HG02970 (cell line): ENCODE results near the gene CERS5.

Experiments
- ATAC-seq: cut with Tn5 transposase; IDR thresholded peaks from one replicate; pipeline ENCODE4 v1.9.1; 2021; ENCODE audit warnings: mild to moderate bottlenecking, moderate library complexity, moderate number of reproducible peaks; ENCODE audit not compliant: unreplicated experiment, low FRiP score

The CERS5 gene

DNA sequence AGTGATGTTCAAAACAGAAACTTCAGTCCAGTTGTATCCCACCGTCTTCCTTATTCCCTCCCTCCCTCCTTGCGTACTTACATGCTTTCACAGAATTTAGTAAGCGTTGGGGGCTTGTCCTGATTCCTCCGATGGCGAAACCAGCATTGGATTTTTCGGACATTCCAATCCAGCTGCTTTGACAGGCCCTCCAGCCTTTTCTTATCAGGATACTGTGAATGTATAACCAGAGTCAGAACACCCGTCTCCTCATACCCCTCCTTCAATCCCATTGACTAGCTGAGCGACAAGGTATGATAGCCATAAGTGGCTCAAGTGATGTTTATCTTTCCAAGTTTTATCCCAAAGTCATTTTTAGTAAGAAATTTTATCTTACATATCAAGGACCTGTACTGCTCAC, 24.2 kb downstream of the CERS5 start:
- no peak for ATAC-seq

DNA sequence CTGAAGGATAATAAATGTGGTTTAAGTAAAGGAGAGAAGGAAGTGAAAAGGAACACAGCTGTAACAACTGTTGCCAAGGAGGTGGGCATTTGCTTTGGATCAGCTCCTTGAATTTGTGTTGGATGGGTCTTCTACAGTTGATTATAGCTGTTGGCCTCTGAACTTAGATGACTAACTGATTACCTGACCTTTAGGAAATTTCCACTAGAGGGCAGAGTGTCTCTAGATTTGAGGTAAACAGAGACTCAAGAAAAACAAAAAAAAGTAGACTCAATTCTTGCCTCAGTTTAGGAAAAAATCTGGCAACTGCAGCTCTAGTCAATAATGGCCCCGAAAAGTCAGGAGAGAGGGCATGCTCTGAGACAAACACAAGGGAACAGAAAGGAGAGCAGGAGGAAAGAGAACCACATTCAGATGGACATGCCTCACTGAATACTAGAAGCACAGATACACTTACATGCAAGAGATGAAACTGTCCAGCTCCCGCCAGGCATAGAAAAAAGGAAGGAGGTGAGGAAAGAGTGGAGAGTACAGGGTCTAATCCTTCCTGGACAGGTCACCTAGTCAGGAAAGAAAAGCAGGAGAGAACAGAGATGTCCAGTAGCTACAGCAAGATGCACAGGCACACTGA, 34.5 kb downstream of the CERS5 start:
- no peak for ATAC-seq

DNA sequence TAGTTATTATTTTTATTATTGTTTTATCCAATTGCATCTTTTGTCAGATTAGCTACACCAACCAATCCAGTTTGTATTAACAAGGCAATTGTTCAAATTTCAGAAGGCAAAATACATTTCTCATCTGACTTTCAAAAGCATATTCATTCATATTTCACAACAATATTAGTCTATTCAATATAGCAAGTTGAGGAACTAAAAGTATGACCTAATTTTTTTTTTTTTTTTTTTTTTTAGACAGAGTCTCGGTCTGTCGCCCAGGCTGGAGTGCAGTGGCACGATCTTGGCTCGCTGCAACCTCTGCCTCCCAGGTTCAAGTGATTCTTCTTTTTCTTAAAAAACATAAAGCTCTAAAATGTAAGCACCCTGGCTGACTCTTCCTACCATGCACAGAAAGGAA, 37.9 kb downstream of the CERS5 start:
- ATAC-seq, result no peak

DNA sequence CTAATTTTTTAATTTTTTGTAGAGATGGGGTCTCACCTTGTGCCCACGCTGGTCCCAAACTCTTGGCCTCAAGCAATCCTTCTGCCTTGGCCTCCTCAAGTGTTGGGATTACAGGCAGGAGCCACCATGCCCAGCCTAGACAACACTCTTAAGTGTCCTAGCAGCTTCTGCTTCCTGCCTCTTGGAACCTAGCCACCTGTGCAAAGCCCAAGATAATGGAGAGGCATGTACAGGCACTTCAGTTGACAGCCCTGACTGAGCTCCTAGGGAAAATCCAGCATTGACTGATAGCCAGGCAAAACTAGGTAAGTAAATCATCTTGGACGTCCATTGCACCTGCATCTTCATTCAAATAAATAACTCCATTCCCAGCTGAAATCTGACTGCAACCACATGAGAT, 39.6 kb downstream of the CERS5 start:
- no peak for ATAC-seq

DNA sequence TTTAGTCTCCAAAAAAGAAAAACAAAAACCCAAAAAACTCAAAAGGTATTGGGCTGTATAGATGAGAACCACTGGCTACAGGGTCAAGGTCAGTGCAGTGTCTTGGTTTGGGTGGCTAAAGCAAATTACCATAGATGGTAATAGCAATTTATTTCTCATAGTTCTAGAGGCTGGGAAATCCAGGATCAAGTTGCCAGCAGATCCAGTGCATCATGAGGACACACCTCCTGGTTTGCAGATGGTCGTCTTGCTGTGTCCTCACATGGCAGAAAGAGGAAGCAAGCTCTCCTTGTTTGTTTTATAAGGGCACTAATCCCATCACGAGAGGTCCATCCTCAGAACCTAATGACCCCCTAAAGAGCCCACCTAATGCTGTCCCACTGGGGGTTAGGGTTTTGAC, 44.0 kb downstream of the CERS5 start:
- ATAC-seq, result no peak

DNA sequence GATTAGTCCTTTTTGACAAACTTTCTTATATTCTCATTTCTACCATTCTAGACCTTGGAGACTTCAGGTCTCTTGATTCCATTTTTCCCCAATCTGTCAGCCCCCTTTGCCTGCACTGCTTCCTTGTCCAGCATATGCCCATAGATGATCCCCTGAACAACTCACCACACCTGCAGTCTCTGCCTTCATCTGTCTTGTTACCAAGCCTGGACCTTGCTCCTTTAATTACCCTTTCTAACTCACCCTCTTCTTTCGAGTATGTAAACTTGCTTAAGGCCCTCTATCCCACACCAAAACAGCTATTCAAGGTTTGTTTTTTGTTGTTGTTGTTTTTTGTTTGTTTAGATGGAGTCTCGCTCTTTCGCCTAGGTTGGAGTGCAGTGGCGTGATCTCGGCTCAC, 45.5 kb downstream of the CERS5 start:
- ATAC-seq, result no peak

DNA sequence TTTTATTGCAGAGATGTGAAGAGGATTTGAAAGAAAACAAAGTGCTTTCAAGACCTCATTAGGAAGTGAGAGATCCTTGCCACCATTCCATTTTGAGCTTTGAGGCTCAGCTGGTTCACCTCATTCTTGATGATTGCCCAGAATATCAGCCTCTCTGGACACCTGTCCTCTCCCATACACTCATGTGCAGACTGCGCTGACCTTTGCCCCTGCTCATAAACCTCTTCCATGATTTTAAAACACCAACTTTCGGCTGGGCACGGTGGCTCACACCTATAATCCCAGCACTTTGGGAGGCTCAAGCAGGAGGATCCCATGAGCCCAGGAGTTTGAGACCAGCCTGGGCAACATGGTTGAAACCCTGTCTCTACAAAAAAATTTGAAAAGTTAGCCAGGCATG, 46.2 kb downstream of the CERS5 start:
- no peak for ATAC-seq

DNA sequence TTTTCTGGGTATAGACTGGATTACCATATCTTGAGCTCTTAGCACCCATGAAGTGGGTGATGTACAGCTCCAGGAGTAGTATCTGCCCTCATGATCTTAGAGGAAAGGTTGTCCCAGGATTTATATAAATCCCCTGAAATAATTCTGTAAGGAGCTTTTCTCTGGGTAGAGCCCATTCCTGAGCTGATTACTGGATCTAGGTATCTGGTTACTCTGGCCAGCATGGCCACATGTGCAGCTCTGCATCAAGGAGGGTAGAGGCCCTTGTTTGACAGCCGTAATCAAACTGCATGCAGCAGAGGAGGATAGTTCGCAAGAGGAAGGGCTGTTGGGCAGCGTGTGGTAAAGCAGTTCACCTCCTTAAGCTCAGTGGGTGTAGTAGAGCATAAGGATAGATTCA, 46.6 kb downstream of the CERS5 start:
- no peak for ATAC-seq

DNA sequence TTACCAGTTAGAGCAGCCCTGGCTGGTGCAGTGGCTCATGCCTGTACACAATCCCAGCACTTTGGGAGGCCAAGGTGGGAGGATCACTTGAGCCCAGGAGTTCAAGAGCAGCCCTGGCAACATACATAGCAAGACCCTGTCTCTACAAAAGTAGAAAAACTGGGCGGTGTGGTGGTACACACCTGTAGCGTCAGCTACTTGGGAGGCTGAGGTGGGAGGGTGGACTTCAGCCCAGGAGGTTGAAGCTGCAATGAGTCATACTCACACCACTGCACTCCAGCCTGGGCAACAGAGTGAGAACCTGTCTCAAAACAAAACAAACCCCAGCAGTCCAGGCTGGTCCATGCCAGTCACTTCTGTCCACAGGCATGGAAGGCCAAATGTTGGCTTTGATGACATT, 47.8 kb downstream of the CERS5 start:
- ATAC-seq, result no peak

DNA sequence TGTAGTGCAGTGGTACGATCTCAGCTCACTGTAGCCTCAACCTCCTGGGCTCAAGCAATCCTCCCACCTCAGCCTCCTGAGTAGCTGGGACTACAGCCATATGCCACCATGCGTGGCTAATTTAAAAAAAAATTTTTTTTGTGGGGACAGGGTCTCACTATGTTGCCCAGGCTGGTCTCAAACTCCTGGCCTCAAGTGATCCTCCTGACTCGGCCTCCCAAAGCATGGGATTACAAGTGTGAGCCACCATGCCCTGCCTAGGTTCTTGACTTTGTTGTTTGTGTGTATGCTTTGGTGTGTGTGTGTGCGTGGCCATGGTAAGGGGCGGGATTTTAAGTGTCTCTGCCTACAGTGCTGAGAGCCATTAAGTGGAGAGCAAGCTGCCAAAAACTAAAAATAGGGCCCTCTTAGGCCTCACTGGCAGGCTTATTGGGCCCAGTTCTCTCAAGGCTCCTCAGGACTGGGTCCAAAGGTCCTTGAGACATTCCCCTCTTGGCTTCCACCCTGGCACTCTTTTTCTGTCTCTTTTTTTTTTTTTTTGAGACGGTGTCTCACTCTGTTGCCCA, 50.0 kb downstream of the CERS5 start:
- ATAC-seq, result no peak

DNA sequence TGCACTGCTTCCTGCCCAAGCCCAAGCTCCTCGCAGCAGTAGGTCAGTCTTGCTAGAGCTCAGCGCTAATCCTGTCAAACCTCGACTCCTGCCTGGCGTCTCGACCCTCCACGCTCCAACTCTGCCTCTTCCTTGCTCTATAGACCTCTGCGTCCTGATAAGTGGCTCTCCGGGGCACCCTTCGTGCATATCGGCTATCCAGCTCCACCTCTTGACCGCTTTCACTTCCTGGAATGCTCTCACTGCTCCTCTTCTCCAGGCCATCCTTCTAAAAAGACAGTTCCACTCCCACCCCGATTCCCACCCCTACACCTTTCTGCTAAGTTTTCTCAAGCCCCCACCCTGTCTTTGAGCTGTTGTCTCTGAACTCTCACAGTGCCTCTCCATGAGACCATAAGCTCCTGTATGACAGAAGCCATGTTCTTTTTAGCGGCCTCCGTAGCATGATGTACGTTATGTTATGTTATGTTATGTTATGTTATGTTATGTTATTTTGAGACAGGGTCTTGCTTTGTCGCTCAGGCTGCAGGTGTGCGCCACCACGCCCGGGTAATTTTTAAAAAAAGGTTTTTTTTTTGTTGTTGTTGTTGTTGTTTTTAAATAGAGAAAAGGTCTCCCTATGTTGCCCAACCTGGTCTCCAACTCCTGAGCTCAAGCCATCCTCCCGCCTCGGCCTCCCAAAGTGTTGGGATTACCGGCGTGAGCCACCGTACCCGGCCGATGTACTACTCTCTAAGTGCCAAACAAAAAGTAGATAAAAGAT, 54.5 kb downstream of the CERS5 start:
- no peak for ATAC-seq

DNA sequence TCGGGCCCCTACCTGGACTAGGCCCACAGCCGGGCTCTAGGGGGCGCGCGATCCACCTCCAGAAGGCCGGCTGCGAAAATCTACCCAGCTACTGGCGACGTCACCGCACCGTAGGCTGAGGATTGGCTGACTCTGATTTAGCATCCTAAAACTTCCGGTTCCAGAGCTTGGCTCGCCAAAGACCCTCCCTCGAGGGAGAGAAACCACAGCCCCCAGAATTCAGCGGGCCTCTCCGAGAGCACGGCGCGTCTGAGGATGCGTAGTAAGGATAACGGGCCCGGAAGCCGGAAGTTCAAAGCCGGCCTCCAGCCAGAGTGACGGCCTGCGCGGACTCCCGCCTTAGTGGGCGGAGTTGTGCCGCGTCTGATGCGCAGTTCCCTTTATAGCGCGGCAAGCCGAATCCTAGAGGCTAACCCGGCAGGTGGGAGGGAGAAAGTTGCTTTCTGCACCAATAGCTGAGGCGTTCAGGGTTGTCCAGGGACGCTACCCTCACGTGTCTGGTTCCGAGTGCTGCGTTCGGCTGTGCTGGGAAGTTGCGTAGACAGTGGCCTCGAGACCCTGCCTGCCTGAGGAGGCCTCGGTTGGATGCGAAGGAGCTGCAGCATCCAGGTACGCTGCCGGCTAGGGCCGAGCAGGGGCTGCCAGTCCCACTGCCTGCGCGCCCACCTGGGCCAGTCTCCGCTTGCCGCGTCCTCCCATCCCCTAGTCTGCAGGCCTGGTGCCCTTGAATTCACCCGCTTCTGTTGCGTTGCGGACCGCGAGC, 55.3 kb downstream of the CERS5 start, which contains the start of gene COX14:
TSS of gene COX14 (plus strand) at position 544 of the 763 bp plus-strand sequence. CDS start 7,808 bp downstream, outside the sequence.
- peak; percentile 86 for ATAC-seq

DNA sequence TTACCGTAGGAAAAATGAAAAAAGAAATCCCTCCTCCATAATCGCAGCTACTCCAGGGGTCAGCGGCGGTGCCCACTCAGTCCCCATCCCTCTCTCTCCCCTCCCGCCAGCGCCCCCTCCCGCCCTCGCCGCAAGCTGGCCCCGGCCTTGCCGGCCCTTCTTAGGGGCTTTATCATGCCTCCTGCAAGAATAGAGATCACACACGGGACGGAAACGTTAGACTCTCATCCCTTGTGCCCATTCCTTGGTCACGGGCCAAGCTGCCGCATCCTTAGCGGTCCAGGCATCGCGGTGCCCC, 55.8 kb downstream of the CERS5 start:
- peak; percentile 2 for ATAC-seq

DNA sequence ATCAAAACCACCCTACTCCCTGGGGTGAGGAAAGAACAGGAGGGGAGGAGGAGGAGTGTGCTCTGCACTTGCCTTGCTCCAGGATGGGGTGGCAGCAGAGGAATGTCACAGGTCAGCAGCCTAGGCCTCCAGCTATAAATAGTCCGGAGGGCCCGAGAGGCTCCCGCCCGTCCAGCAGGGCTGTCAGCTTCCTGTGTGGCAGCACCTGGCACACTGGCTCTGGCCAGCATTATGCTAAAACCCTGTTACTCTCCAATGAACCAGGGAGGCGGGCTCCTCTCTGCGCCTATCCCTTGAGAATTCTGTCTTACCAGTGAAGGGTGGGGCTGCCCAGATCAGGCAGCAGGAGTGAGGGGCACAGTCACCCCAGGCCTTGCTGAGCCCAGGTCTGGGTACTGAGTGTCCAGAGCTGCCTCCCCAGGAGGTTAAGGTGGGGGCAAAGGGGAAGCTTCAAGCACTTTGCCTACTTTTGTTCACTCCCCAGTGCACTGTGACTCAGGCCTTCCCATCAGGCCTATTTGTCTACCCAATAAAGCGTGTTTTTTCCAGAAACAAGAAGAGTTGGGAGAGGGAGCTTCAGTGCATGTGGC, 56.3 kb downstream of the CERS5 start:
- no peak for ATAC-seq

DNA sequence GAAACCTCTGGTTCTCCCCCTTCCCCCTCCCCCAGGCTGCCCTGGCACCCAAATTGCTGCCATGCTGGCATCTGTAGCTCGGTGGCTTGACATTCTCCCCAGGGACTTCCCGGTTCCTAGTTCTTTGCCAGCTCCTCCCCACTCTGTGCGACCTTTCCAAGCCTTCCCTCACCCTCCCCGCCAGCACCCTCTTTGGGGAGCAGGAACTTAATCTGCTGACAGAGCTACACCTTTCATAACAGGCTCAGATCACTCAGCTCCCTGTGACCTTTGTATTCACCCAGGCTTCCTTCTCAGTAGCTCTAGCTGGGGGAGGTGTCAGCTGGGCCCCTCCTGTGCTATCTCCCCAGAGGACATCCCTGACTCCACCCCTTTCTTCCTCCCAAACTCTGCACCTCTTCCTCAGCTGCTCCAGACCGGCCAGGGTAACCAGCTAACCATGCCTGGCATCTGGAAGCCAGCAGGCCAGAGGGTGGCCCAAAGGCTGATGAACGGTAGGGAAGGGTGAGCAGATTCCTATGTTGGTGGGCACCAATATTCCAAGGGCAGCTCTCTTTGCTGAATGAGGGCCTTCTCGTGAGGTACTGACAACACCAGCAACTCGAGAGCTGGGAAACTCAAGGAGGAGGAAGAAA, 56.9 kb downstream of the CERS5 start:
- no peak for ATAC-seq

DNA sequence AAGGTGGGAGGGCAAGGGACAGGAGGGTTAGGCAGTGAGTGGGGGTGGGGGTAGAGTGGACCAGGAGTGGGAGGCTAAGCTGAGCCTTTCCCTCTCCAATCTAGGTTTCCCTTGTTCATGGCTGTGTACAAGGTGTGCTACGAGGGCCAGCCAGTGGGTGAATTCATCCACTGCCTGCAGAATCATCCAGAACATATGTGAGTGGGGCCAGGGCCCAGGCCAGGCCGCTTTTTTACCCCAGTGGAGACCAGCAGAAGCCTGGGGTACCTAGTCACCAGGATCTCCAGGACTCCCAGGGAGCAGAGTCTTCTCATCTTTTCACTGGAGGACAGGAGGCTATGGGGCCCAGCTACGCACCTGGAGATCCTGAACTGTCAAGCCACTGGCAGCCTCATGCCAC, 57.9 kb downstream of the CERS5 start:
- ATAC-seq, result no peak

DNA sequence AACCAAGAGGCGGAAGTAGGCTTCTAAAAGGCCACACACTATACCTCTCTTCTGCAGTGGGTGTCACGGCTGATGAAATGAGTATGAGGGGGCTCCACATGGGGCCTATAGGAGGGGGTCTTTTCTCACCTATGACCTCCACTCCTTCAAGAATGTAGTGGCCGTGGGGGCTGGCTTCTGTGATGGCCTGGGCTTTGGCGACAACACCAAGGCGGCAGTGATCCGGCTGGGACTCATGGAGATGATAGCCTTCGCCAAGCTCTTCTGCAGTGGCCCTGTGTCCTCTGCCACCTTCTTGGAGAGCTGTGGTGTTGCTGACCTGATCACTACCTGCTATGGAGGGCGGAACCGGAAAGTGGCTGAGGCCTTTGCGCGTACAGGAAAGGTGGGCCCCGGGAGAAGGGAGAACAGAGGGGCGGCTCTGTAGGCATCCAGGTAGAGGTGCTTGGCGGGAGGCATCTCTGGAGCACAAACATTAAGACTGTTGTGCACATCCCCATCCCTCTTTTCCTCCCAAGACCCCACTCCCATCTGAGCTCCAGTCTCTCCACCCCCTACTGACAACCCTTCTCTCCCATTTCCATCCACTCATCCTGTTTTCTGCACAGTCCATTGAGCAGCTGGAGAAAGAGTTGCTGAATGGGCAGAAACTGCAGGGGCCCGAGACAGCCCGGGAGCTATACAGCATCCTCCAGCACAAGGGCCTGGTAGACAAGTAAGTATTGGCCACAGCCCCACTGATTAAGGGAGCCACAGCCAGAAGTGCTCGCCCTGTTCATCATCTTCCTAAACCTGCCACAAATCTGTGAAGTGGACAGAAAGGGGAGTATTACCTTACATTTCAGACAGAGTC, 59.5 kb downstream of the CERS5 start:
- ATAC-seq, result no peak

DNA sequence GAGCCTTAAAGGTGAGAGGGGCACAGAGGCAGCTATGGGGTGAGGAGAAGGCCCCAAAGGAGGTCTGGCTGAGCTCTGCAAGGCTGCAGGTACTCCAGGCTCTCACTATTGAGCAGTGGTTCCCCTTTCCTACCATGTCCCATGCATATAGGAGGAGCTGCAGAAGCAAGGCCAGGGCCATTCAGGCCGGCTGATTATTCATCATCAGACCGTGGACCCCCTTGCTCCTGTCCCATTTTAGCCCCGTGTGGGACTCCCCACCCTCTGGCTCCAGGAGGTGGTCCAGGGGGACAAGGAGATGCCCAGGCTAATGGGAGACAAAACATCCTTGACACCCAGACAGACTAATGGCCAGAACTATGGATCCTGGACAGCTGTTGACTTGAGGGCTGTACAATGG, 60.3 kb downstream of the CERS5 start:
- ATAC-seq, result no peak

DNA sequence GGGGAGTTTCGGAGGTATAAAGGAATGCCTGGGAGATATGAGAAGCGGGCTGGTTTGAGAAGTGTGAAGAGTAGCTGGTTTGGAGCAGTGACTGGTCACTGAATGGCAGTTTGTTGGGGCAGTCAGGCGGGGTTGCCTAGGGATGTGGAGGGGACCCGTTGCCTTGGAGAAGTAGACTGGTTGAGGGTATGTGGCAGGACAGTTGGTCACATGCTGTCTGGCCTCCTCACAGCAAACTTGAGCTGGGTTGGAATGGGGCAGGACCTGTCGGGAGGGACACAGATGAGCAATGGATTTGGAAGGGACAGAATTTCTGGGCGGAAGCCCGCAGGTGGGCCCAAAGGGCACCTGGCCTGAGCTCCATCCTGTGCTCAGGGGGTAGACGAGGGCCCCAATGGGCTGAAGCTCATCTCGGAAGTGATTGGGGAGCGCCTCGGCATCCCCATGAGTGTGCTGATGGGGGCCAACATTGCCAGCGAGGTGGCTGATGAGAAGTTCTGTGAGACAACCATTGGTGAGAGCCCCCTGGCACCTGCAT, 61.2 kb downstream of the CERS5 start:
- no peak for ATAC-seq
